ENCODE results near the gene ACBD4. TPM values are rescaled to one million over a fixed set of nuclear protein-coding genes. Genes with fewer than 3 reads are reported as not detected.

ACBD4 gene
- total and polyA plus RNA-seq, 2 of the 4 experiments (the other 2 are of a cell fraction), result 2.3 to 5.7 TPM

DNA sequence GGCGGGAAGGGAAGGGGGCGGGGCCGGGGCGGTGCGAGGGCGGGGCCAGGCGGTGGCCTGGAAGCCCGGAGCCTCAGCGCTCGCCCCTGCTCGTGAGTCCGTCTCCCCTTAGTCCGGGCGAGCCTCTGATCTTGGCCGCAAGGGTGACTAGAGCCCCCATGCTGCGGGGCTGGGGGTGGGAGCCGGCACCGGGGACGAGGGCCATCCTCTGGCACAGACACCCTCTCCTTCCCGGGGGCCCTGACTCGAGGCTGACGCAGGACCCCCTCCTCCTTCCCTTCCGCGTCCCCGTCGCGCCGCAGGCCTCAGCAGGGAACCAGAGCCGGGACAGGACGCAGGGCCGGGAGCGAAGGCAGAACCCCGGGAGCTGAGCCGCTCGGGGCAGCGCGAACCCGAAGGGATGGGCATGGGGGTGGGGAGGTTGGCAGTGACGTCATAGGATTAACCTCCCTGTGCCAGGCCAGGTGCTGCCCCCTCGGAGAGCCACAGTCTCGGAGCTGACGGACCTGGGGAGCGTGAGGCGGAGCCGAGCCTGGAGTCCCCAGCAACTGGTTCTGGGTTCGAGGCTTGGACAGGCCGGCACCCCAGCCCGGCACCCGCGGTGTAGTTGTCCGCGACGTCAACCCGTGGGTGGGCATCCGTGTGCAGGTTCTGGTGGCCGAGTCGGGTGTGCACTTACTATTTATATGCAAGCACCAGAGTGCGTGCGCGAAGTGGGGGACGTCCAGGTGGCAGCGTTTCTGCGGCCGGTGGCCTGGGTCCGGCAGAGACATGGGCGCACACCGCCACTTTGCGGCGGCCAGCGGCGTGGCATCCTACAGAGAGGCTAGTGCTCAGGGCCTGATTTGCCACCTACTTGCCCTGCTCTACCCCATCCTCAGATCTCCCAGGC lies 2.7 kb upstream of the ACBD4 start:
- DNase-seq, result peak; percentile 70
- 0 out of 2 replicates have a peak, but pooled peaks have one; percentile 23 for TF ChIP-seq POLR2A (IDR thresholded peaks at IDR 0.05; ENCODE audit: low read depth, low read length)
- TF ChIP-seq CHD1 (IDR thresholded peaks at IDR 0.05; ENCODE audit: low read depth, low read length), result no peak
- no peak for TF ChIP-seq BHLHE40 (IDR thresholded peaks at IDR 0.05; ENCODE audit: low read depth, low read length)
- TF ChIP-seq RAD21 (IDR thresholded peaks at IDR 0.05; ENCODE audit: low read length), result peak; percentile 87
- TF ChIP-seq, protein P1, sequence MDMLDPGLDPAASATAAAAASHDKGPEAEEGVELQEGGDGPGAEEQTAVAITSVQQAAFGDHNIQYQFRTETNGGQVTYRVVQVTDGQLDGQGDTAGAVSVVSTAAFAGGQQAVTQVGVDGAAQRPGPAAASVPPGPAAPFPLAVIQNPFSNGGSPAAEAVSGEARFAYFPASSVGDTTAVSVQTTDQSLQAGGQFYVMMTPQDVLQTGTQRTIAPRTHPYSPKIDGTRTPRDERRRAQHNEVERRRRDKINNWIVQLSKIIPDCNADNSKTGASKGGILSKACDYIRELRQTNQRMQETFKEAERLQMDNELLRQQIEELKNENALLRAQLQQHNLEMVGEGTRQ (IDR thresholded peaks at IDR 0.05; ENCODE audit: low read depth, low read length), result no peak
- TF ChIP-seq RCOR1 (IDR thresholded peaks at IDR 0.05; ENCODE audit: insufficient replicate concordance, low read length), result no peak
- no peak for TF ChIP-seq RFX5 (IDR thresholded peaks at IDR 0.05; ENCODE audit: low read depth, low read length)
- TF ChIP-seq MAZ (IDR thresholded peaks at IDR 0.05; ENCODE audit: borderline replicate concordance, low read depth, low read length), result no peak
- TF ChIP-seq FOS (IDR thresholded peaks at IDR 0.05; ENCODE audit: low read depth, low read length), result no peak
- no peak for TF ChIP-seq MAFK (IDR thresholded peaks at IDR 0.05; ENCODE audit: low read depth, low read length)
- peak; percentile 52 for TF ChIP-seq SMC3 (IDR thresholded peaks at IDR 0.05; ENCODE audit: low read depth, low read length)
- TF ChIP-seq, protein P2, sequence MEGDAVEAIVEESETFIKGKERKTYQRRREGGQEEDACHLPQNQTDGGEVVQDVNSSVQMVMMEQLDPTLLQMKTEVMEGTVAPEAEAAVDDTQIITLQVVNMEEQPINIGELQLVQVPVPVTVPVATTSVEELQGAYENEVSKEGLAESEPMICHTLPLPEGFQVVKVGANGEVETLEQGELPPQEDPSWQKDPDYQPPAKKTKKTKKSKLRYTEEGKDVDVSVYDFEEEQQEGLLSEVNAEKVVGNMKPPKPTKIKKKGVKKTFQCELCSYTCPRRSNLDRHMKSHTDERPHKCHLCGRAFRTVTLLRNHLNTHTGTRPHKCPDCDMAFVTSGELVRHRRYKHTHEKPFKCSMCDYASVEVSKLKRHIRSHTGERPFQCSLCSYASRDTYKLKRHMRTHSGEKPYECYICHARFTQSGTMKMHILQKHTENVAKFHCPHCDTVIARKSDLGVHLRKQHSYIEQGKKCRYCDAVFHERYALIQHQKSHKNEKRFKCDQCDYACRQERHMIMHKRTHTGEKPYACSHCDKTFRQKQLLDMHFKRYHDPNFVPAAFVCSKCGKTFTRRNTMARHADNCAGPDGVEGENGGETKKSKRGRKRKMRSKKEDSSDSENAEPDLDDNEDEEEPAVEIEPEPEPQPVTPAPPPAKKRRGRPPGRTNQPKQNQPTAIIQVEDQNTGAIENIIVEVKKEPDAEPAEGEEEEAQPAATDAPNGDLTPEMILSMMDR (conservative IDR thresholded peaks at IDR 0.05; ENCODE audit: low read depth, low read length), result peak; percentile 89
- no peak for TF ChIP-seq CEBPB (IDR thresholded peaks at IDR 0.05; ENCODE audit: low read depth, low read length)
- no peak for TF ChIP-seq MXI1 (IDR thresholded peaks at IDR 0.05; ENCODE audit: borderline replicate concordance, low read depth, low read length)
- no peak for TF ChIP-seq NFE2L2 (IDR thresholded peaks at IDR 0.05; ENCODE audit: low read depth, low read length)

More for the DNA sequence above, 2.7 kb upstream of the ACBD4 start:
- 1% methylated on average over 14 of the region's 71 CpGs; no CpG with 5 or more reads in 1 of the 2 experiments for WGBS, 2 experiments (ENCODE audit: extremely low coverage in 2 of 2, insufficient read length in 1 of 2)
- H3K23ac ChIP-seq (ENCODE audit: low read depth, low read length), result peak overlapping the region; percentile 70; the same call in 1 of the 2 replicates
- intact Hi-C loops (cut with micrococcal nuclease), result loop anchor here (1.0 to 5.0 kb wide), 6 partner anchors 37 to 719 kb away; partner anchors contain the start of gene DCAKD
- H2BK20ac ChIP-seq (ENCODE audit: low read depth, low read length), result no peak overlapping the region
- H3K14ac ChIP-seq (replicated peaks; ENCODE audit: low read depth, low read length), result peak overlapping the region; percentile 96
- peak overlapping the region; percentile 72 for H3K4me2 ChIP-seq (ENCODE audit: low read depth, low read length)
- peak overlapping the region; percentile 21 for H4K5ac ChIP-seq (ENCODE audit: low read depth, low read length)
- H3K18ac ChIP-seq (ENCODE audit: low read depth, low read length), result peak overlapping the region; percentile 45; the same call in 1 of the 2 replicates
- H3K4me3 ChIP-seq (ENCODE audit: insufficient read depth, low read depth, low read length), result peak overlapping the region; percentile 84
- POLR2A ChIA-PET (ENCODE audit: unreplicated experiment), result no interaction called here
- no peaks in the 10 kb centered on the region; the same call in 1 of the 2 replicates for H3K36me3 ChIP-seq (ENCODE audit: control insufficient read depth, insufficient read depth, low read length)
- peak overlapping the region; percentile 79 for H2BK5ac ChIP-seq (ENCODE audit: low read depth, low read length, poor library complexity, severe bottlenecking)
- peak overlapping the region; percentile 88 for H3K27ac ChIP-seq (ENCODE audit: insufficient read depth, low read length)
- in situ Hi-C loops (cut with MboI; ENCODE audit: low sequenced_read_pairs), result no loop called here
- BruUV-seq (replicated peaks), result no TSS peak
- H2AK9ac ChIP-seq (replicated peaks; ENCODE audit: low read depth, low read length, poor library complexity), result peak overlapping the region; percentile 97
- peaks cover 31% of the 10 kb centered on the region for H3K4me1 ChIP-seq (ENCODE audit: control insufficient read depth, insufficient read depth, low read length)
- peak overlapping the region in 1 of 2 experiments; percentile 82; a peak in 2 of 4 replicates for H4K8ac ChIP-seq (ENCODE audit: low read depth in 2 of 2, low read length in 2 of 2)
- CTCF ChIA-PET, result interaction anchor here (0.6 to 1.6 kb wide), 4 partner anchors 18 to 60 kb away, joined by 3 to 7 read pairs (median 4); no protein-coding TSS in a partner anchor
- H3K27me3 ChIP-seq (ENCODE audit: control insufficient read depth, insufficient read depth, low read length), result no peaks in the 10 kb centered on the region
- H3K9ac ChIP-seq (ENCODE audit: low read depth, low read length), result peak overlapping the region; percentile 66
- peak overlapping the region; percentile 37; the same call in 1 of the 2 replicates for H2BK120ac ChIP-seq (ENCODE audit: low read depth, low read length)
- peaks cover 9% of the 10 kb centered on the region; the same call in 1 of the 2 replicates for H4K20me1 ChIP-seq (ENCODE audit: insufficient read depth, low read length)
- no peaks in the 10 kb centered on the region for H3K9me3 ChIP-seq (ENCODE audit: control insufficient read depth, insufficient read depth, low read length)
- peak overlapping the region; percentile 80 for H3K4ac ChIP-seq (ENCODE audit: low read depth, low read length)
- peak overlapping the region; percentile 94 for H2AFZ ChIP-seq (replicated peaks; ENCODE audit: low read length, poor library complexity)
- ATAC-seq (ENCODE audit: low read depth), result peak; percentile 64
- peak overlapping the region; percentile 62 for H4K91ac ChIP-seq (ENCODE audit: insufficient read depth, low read depth, low read length)
- peaks cover 26 to 49% of the 10 kb centered on the region in 2 experiments for H3K79me1 ChIP-seq (ENCODE audit: low read depth in 1 of 2, low read length in 2 of 2)
- peaks cover 22% of the 10 kb centered on the region for H3K9me1 ChIP-seq (ENCODE audit: insufficient read depth, low read length)
- H2BK15ac ChIP-seq (ENCODE audit: low read depth, low read length), result no peak overlapping the region; the same call in 2 of the 3 replicates
- no peak overlapping the region for H3K56ac ChIP-seq (ENCODE audit: extremely low read depth, insufficient read depth, low read length)
- peak overlapping the region; percentile 46 for H2AK5ac ChIP-seq (ENCODE audit: low read depth, low read length)
- dilution Hi-C loops (cut with HindIII; ENCODE audit: low sequenced_read_pairs, unreplicated experiment), result no loop called here

Data from IMR-90 (cell line).